ENCODE data around the gene CDH13. TPM values are rescaled to one million over a fixed set of nuclear protein-coding genes. Genes with fewer than 3 reads are reported as not detected.

Gene CDH13
- polyA plus RNA-seq, 2 of the 4 experiments (the other 2 are of a cell fraction) = not detected

- ChIA-PET CTCF (interaction anchor here (1.1 to 1.3 kb wide), 3 partner anchors 14 to 343 kb away, joined by 3 read pairs; no protein-coding TSS in a partner anchor), POLR2A (no interaction called here)
- TF ChIP-seq ZNF302 (CRISPR knock-in tag; IDR thresholded peaks at IDR 0.05) (no peak), SREBF2 (IDR thresholded peaks at IDR 0.05) (no peak), HOXB5 (CRISPR knock-in tag; IDR thresholded peaks at IDR 0.05) (no peak), POLR2A (IDR thresholded peaks at IDR 0.05; ENCODE audit: low read length) (no peak), ELK1 (IDR thresholded peaks at IDR 0.05; ENCODE audit: low read depth, low read length) (no peak), EHMT2 (IDR thresholded peaks at IDR 0.05; ENCODE audit: low read depth) (no peak), TP53 (CRISPR knock-in tag; IDR thresholded peaks at IDR 0.05) (no peak), CTCF (IDR thresholded peaks at IDR 0.05) (no peak)
- no peaks in the 10 kb centered on the region for H3K9me3 ChIP-seq
- DNase-seq (ENCODE audit: low read depth in 1 of 2, low spot score in 1 of 2) (no peak), FAIRE-seq (no peak), ATAC-seq (no peak)
- H3K4me2 ChIP-seq = no peak overlapping the region
- no peak overlapping the region for H3K27ac ChIP-seq
- no peaks in the 10 kb centered on the region for H3K4me1 ChIP-seq
- H3K4me3 ChIP-seq = no peak overlapping the region
- WGBS (ENCODE audit: missing lambda C conversion rate) = 23% methylated on average over 15 of the region's 15 CpGs
Observed at GRCh38 chr16:82605863-82606620, 20.7 kb upstream of the CDH13 start.

- no peak for ATAC-seq
- Histone ChIP-seq H3K4me1 (no peaks in the 10 kb centered on the region), H3K27ac (no peak overlapping the region), H3K9me3 (no peaks in the 10 kb centered on the region), H3K4me2 (no peak overlapping the region), H3K4me3 (no peak overlapping the region)
- POLR2A ChIA-PET = no interaction called here
- WGBS (ENCODE audit: missing lambda C conversion rate) = 9% methylated on average over 3 of the region's 3 CpGs
- FAIRE-seq = no peak
- no peak for TF ChIP-seq POLR2AphosphoS2 (conservative IDR thresholded peaks at IDR 0.05; ENCODE audit: low read length)
- TF ChIP-seq TP53 (CRISPR knock-in tag; IDR thresholded peaks at IDR 0.05) = no peak
- no peak for TF ChIP-seq HEYL (CRISPR knock-in tag; IDR thresholded peaks at IDR 0.05)
- TF ChIP-seq HMGXB4 (CRISPR knock-in tag; IDR thresholded peaks at IDR 0.05; ENCODE audit: borderline replicate concordance) = no peak
- TF ChIP-seq FOXS1 (CRISPR knock-in tag; IDR thresholded peaks at IDR 0.05) = no peak
- no peak for TF ChIP-seq HOXB5 (CRISPR knock-in tag; IDR thresholded peaks at IDR 0.05)
- no peak for TF ChIP-seq NR3C1 (IDR thresholded peaks at IDR 0.05)
- TF ChIP-seq HDAC2 (IDR thresholded peaks at IDR 0.05) = no peak
- no peak for TF ChIP-seq RCOR1 (IDR thresholded peaks at IDR 0.05; ENCODE audit: low read depth, low read length)
- TF ChIP-seq CHD4 (IDR thresholded peaks at IDR 0.05; ENCODE audit: borderline replicate concordance) = no peak
- TF ChIP-seq PHF8 (IDR thresholded peaks at IDR 0.05; ENCODE audit: borderline replicate concordance, low read depth) = no peak
- no peak for TF ChIP-seq JUNB (IDR thresholded peaks at IDR 0.05)
- CTCF ChIA-PET = no interaction called here
- no peak for DNase-seq (ENCODE audit: low read depth in 1 of 2, low spot score in 1 of 2)
Observed at GRCh38 chr16:82609140-82609539, 17.6 kb upstream of the CDH13 start.

- CTCF ChIA-PET = no interaction called here
- ATAC-seq (no peak), DNase-seq (ENCODE audit: low read depth in 1 of 2, low spot score in 1 of 2) (no peak), FAIRE-seq (no peak)
- Histone ChIP-seq H3K4me3 (no peak overlapping the region), H3K9me3 (no peaks in the 10 kb centered on the region), H3K4me2 (no peak overlapping the region), H3K27ac (no peak overlapping the region), H3K4me1 (no peaks in the 10 kb centered on the region)
- WGBS (ENCODE audit: missing lambda C conversion rate) = 30% methylated on average over 3 of the region's 3 CpGs
- POLR2A ChIA-PET = no interaction called here
- TF ChIP-seq ZC3H11A (IDR thresholded peaks at IDR 0.05) (no peak), KDM5A (IDR thresholded peaks at IDR 0.05) (no peak), ELK1 (IDR thresholded peaks at IDR 0.05; ENCODE audit: low read depth, low read length) (no peak), RFX5 (IDR thresholded peaks at IDR 0.05) (no peak), RARB (CRISPR knock-in tag; IDR thresholded peaks at IDR 0.05) (no peak), JUNB (IDR thresholded peaks at IDR 0.05) (no peak), ZSCAN20 (CRISPR knock-in tag; IDR thresholded peaks at IDR 0.05) (no peak), ZFP36 (IDR thresholded peaks at IDR 0.05; ENCODE audit: borderline replicate concordance, partially characterized antibody) (no peak), HMGXB4 (CRISPR knock-in tag; IDR thresholded peaks at IDR 0.05; ENCODE audit: borderline replicate concordance) (no peak), TFCP2L1 (CRISPR knock-in tag; IDR thresholded peaks at IDR 0.05) (no peak), MYC (IDR thresholded peaks at IDR 0.05; ENCODE audit: borderline replicate concordance, low read length) (no peak), SREBF2 (IDR thresholded peaks at IDR 0.05) (no peak), HOXB5 (CRISPR knock-in tag; IDR thresholded peaks at IDR 0.05) (no peak)
Observed at GRCh38 chr16:82612263-82612662, 14.5 kb upstream of the CDH13 start.
